GM19395 (cell line): ENCODE results near the gene SPHK1.

ENCODE experiments used
- ATAC-seq: cut with Tn5 transposase; IDR thresholded peaks from one replicate; pipeline ENCODE4 v1.9.1; 2021; ENCODE audit warnings: mild to moderate bottlenecking, moderate library complexity; ENCODE audit not compliant: unreplicated experiment

The SPHK1 gene

GRCh38 chr17:76432004-76432403, 47.6 kb downstream of the SPHK1 start:
- ATAC-seq: no peak

- no peak for ATAC-seq
Observed at GRCh38 chr17:76432712-76433336, 48.4 kb downstream of the SPHK1 start.

GRCh38 chr17:76433693-76434092, 49.3 kb downstream of the SPHK1 start:
- ATAC-seq: no peak

GRCh38 chr17:76434870-76435269, 50.5 kb downstream of the SPHK1 start:
- ATAC-seq: no peak

GRCh38 chr17:76435751-76436150, 51.3 kb downstream of the SPHK1 start:
- no peak for ATAC-seq
